Ovary (tissue), 3 donors: ENCODE data around the gene CMTM2.

Source experiments
- EP300 ChIP-seq: sonication (generic); formaldehyde crosslinking; IDR thresholded peaks from one replicate; pipeline ENCODE4 v1.6.1; 2017; ENCODE audit warnings: antibody characterized with exemption
- POLR2A ChIP-seq: fragments of 450-650 bp; IDR thresholded peaks from one replicate; pipeline ENCODE4 v1.6.1; 2017; ENCODE audit warnings: antibody characterized with exemption, mild to moderate bottlenecking, moderate library complexity
- TF ChIP-seq, protein P1 (sequence below), 3 donors: fragments of 450-650 bp in 2 of 3; fragments of 200-600 bp in 1 of 3; IDR thresholded peaks; one replicate each; pipeline versions ENCODE4 v1.5.1 to v1.8.0; 2016 to 2022; ENCODE audit warnings: antibody characterized with exemption in 3 of 3, mild to moderate bottlenecking in 1 of 3
- donor health status: DM: no; HTN: no; CAD: no.

DNA sequence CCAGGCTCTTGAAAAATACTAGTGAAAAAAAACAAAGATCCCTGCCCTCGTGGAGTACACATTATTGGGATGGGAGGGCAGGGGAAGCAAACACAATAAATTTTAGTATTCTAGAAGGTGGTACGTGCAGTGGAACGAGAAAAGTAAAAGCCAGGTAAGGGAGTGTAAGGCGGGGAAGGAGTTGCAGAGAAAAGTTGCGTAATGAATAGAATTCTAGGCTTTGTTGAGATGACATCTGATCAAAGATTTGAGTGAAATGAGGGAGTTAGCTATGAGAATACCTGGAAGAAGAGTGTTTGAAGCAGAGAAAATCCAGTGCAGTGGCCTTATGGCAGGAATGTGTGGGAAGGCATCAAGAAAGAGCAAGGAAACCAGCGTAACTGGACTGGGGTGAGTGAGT lies 24.8 kb upstream of the CMTM2 start:
- TF ChIP-seq POLR2A: no peak
- TF ChIP-seq, protein P1, sequence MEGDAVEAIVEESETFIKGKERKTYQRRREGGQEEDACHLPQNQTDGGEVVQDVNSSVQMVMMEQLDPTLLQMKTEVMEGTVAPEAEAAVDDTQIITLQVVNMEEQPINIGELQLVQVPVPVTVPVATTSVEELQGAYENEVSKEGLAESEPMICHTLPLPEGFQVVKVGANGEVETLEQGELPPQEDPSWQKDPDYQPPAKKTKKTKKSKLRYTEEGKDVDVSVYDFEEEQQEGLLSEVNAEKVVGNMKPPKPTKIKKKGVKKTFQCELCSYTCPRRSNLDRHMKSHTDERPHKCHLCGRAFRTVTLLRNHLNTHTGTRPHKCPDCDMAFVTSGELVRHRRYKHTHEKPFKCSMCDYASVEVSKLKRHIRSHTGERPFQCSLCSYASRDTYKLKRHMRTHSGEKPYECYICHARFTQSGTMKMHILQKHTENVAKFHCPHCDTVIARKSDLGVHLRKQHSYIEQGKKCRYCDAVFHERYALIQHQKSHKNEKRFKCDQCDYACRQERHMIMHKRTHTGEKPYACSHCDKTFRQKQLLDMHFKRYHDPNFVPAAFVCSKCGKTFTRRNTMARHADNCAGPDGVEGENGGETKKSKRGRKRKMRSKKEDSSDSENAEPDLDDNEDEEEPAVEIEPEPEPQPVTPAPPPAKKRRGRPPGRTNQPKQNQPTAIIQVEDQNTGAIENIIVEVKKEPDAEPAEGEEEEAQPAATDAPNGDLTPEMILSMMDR (IDR thresholded peaks at IDR 0.05): no peak
- no peak for TF ChIP-seq EP300
